DND-41 (cell line): ENCODE data around the gene PEAK1.
"Not testable (repeated sequence)": the region's sequence is repeated elsewhere in the genome, so short reads cannot be mapped to it uniquely, and the experiment has no call there.

Source experiments
- ATAC-seq: fragments of 200-7000 bp; cut with Tn5 transposase; 3 replicates; pipeline ENCODE4 v1.9.1; 2021; ENCODE audit warnings: low read depth; ENCODE audit not compliant: insufficient read depth
- DNase-seq: peaks from one replicate; pipeline ENCODE4 v3.0.0-alpha.2; 2020
- H2AFZ ChIP-seq: 2 replicates; pipeline ENCODE4 v1.6.0; 2012; ENCODE audit warnings: low read depth, low read length
- H3K27ac ChIP-seq: 2 replicates; pipeline ENCODE4 v1.5.1; 2012; ENCODE audit warnings: low read length, inconsistent platforms
- H3K27me3 ChIP-seq: fragments of 200-600 bp; sonication (generic); 2 replicates; pipeline ENCODE4 v1.6.0; 2012; ENCODE audit warnings: low read length, mild to moderate bottlenecking, inconsistent platforms; ENCODE audit not compliant: insufficient read depth, poor library complexity
- H3K36me3 ChIP-seq: 2 replicates; pipeline ENCODE4 v1.5.1; 2012; ENCODE audit warnings: low read length, inconsistent platforms; ENCODE audit not compliant: insufficient read depth
- H3K4me1 ChIP-seq: 2 replicates; pipeline ENCODE4 v1.5.1; 2012; ENCODE audit warnings: mild to moderate bottlenecking, low read length; ENCODE audit not compliant: insufficient read depth
- H3K4me2 ChIP-seq: 2 replicates; pipeline ENCODE4 v1.6.0; 2012; ENCODE audit warnings: mild to moderate bottlenecking, moderate library complexity, low read length, inconsistent platforms; ENCODE audit not compliant: insufficient read depth
- H3K4me3 ChIP-seq, 2 experiments: fragments of 200-600 bp in 1 of 2; shearing (Covaris generic) in 1 of 2; 2 replicates each; pipeline ENCODE4 v1.5.1; 2012 to 2016; ENCODE audit warnings: inconsistent platforms in 2 of 2, low read length in 2 of 2, mild to moderate bottlenecking in 2 of 2, low read depth in 1 of 2, moderate library complexity in 1 of 2
- H3K79me2 ChIP-seq: 2 replicates; pipeline ENCODE4 v1.6.0; 2012; ENCODE audit warnings: low read length, inconsistent platforms; ENCODE audit not compliant: insufficient read depth
- H3K9ac ChIP-seq: 2 replicates; pipeline ENCODE4 v1.6.0; 2012; ENCODE audit warnings: low read depth, mild to moderate bottlenecking, inconsistent platforms, low read length, moderate library complexity
- H3K9me3 ChIP-seq: 2 replicates; pipeline ENCODE4 v1.5.1; 2012; ENCODE audit warnings: low read length, moderate library complexity, mild to moderate bottlenecking, inconsistent platforms; ENCODE audit not compliant: insufficient read depth, severe bottlenecking
- H4K20me1 ChIP-seq: 2 replicates; pipeline ENCODE4 v1.6.0; 2012; ENCODE audit warnings: low read length; ENCODE audit not compliant: insufficient read depth
- CTCF ChIP-seq: IDR thresholded peaks from 2 replicates; pipeline ENCODE4 v1.5.1; 2012; ENCODE audit warnings: borderline replicate concordance, low read length, moderate library complexity, mild to moderate bottlenecking; ENCODE audit not compliant: poor library complexity, severe bottlenecking; ENCODE audit errors: extremely low read depth
- EZH2 ChIP-seq: IDR thresholded peaks from 3 replicates; pipeline ENCODE4 v1.6.1; 2012; ENCODE audit warnings: borderline replicate concordance, low read depth, mild to moderate bottlenecking, moderate library complexity, low read length, inconsistent platforms; ENCODE audit not compliant: severe bottlenecking

The PEAK1 gene

GRCh38 chr15:77276096-77276495, 143.8 kb downstream of the PEAK1 start:
- Histone ChIP-seq H3K9me3 (no peaks in the 10 kb centered on the region), H2AFZ (0 out of 2 replicates have a peak overlapping the region, but pooled peaks have one; percentile 33), H3K9ac (peak overlapping the region; percentile 34; the same call in 1 of the 2 replicates), H3K27ac (peak overlapping the region; percentile 80), H3K79me2 (no peaks in the 10 kb centered on the region), H3K36me3 (peaks cover 3% of the 10 kb centered on the region; the same call in 1 of the 2 replicates), H3K4me2 (peak overlapping the region; percentile 46; the same call in 1 of the 2 replicates), H3K4me1 (peaks cover 39% of the 10 kb centered on the region), H4K20me1 (no peaks in the 10 kb centered on the region), H3K4me3 (no peak overlapping the region), H3K27me3 (no peaks in the 10 kb centered on the region)
- TF ChIP-seq EZH2: no peak
- no peak for TF ChIP-seq CTCF
- ATAC-seq (peak; percentile 72), DNase-seq (peak; percentile 16)

- ATAC-seq, H3K79me2 ChIP-seq, H4K20me1 ChIP-seq, H3K4me3 ChIP-seq, H2AFZ ChIP-seq, H3K4me2 ChIP-seq, H3K9ac ChIP-seq, H3K27me3 ChIP-seq, H3K36me3 ChIP-seq, H3K9me3 ChIP-seq, DNase-seq: not testable (repeated sequence)
- Histone ChIP-seq H3K4me1 (peaks cover 35% of the 10 kb centered on the region), H3K27ac (peak overlapping the region; percentile 47)
Measured at GRCh38 chr15:77273136-77273535, 146.8 kb downstream of the PEAK1 start.

- TF ChIP-seq CTCF (no peak), EZH2 (no peak)
- ATAC-seq: no peak
Measured at GRCh38 chr15:77266708-77267386, 153.1 kb downstream of the PEAK1 start.

GRCh38 chr15:77255385-77255784, 164.5 kb downstream of the PEAK1 start:
- Histone ChIP-seq H3K9ac (no peak overlapping the region), H3K27ac (no peak overlapping the region), H3K79me2 (no peaks in the 10 kb centered on the region), H3K27me3 (no peaks in the 10 kb centered on the region), H3K9me3 (no peaks in the 10 kb centered on the region), H4K20me1 (no peaks in the 10 kb centered on the region), H3K36me3 (peaks cover 4% of the 10 kb centered on the region), H3K4me3 (no peak overlapping the region), H2AFZ (no peak overlapping the region), H3K4me1 (no peaks in the 10 kb centered on the region), H3K4me2 (no peak overlapping the region)
- ATAC-seq (no peak), DNase-seq (no peak)
- no peak for TF ChIP-seq EZH2
- no peak for TF ChIP-seq CTCF

More at GRCh38 chr15:77266708-77267386, 153.1 kb downstream of the PEAK1 start:
- H3K4me1 ChIP-seq: no peaks in the 10 kb centered on the region
- H2AFZ ChIP-seq: no peak overlapping the region
- no peaks in the 10 kb centered on the region for H3K27me3 ChIP-seq
- peaks cover 5% of the 10 kb centered on the region; the same call in 1 of the 2 replicates for H3K36me3 ChIP-seq
- no peak overlapping the region for H3K27ac ChIP-seq
- H3K4me2 ChIP-seq: no peak overlapping the region
- DNase-seq: no peak
- H4K20me1 ChIP-seq: no peaks in the 10 kb centered on the region
- no peaks in the 10 kb centered on the region for H3K9me3 ChIP-seq
- no peak overlapping the region for H3K4me3 ChIP-seq
- no peaks in the 10 kb centered on the region for H3K79me2 ChIP-seq
- no peak overlapping the region for H3K9ac ChIP-seq
